ENCODE results near the gene CELF3.

CELF3 gene

DNA sequence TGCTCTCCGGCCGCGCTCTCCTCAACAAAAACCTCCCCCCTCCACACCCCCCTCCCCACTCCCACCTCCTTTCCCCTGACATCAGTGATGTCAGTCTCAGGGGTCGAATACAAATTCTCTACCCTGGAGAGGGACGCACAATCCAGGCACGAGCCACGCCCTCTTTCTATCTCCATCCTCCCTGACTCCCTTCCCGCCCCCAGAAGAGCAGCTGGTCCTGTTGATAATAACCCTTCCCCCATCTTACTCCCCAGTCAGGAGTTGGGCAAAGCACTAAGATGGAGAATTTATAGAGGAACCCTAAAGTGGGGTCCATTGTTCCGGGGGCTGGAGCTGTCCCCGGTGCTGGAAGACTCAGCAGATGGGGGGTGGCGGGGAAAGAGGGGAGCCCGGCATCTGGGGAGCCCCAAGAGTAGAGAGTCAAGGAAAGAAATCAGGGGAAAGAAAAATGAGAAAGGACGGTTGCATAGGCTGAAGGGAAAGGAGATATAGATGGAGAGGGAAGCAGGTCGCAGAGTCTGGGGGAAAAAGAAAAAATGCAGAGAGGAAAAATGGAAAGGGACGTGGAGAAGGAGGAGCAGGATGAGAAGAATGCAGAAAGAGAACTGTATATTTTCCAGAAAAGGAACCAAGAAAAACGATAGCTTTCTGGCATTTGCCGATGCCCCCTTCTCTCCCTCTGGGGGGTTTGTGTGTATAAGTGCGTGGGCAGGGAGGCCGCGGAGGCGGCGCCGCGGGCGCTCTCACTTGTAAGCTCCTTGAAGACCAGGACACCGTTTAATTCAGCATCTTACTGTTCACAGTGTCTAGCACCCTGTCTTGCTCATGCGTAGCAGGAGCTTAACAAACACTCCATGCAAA lies at the start of gene CELF3:
TSS of gene CELF3 (minus strand) at position 33 of the 861 bp plus-strand sequence. CDS start 783 bp downstream, outside the sequence.
- TF ChIP-seq CTCF (IDR thresholded peaks at IDR 0.05; ENCODE audit: low read depth, low read length, missing control alignments), result no peak
- H3K4me3 ChIP-seq (replicated peaks; ENCODE audit: low read depth, low read length), result no peak within 1 kb of the TSS
- DNase-seq (ENCODE audit: extremely low read depth, low read depth), result no peak

GRCh38 chr1:151763990-151764389 lies 47.4 kb upstream of the CELF3 start:
- H3K4me3 ChIP-seq (replicated peaks; ENCODE audit: low read depth, low read length), result peak overlapping the region; percentile 72
- TF ChIP-seq CTCF (IDR thresholded peaks at IDR 0.05; ENCODE audit: low read depth, low read length, missing control alignments), result no peak
- no peak for DNase-seq (ENCODE audit: extremely low read depth, low read depth)

DNA sequence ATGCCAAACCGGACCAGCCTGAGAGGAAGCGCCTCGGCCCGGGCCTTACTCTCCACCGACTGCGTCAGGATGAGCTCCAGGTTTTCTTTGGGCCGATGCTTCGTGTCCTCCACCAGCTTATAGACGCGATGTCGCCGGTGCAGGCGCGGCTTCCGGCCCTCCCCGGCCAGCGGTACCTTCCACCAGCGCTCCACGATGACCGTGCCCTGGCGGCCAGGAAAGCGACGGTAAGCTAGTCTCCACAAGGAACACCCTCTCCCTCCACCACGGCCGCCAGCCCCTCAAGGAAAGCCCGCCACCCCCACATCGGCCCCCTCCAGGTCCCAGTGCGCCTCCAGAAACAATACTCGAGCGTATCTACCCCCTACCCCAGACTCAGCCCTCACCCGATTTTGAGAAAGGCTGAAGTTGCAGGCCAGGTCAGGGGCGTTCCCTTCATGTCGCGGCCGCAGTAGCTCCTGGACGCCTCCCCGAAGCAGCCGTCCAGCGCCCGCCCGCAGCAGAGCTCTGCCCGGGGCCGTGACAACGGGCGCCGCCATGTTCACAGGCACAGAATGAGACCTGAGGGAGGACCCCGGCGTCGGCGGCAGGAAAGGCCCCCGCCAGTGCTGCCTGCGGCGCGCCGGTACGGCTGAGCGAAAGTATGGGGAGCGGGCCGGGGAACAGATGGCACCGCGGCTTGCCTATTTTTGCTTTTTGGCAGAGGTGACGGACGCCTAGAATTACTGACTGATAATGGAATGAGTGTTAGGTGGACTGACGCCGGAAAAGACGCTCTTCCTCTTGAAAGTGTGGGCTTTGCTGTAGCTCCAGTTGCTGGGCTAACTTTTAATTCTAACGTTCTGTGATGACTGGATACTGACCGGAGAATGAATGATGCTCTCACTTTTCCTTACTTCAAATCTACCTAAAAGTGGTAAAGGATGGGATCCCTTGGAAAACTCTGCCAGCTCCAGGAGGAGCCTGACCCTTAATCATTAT lies 46.6 kb upstream of the CELF3 start, which contains the start of gene MRPL9:
TSS of gene MRPL9 (minus strand) at position 556 of the 981 bp plus-strand sequence. CDS start at position 539, 17 bp downstream.
- TF ChIP-seq CTCF (IDR thresholded peaks at IDR 0.05; ENCODE audit: low read depth, low read length, missing control alignments), result no peak
- DNase-seq (ENCODE audit: extremely low read depth, low read depth), result peak; percentile 29
- peak within 1 kb of the TSS; percentile 72 for H3K4me3 ChIP-seq (replicated peaks; ENCODE audit: low read depth, low read length)

GRCh38 chr1:151760597-151761385 lies 44.2 kb upstream of the CELF3 start:
- no peak for TF ChIP-seq CTCF (IDR thresholded peaks at IDR 0.05; ENCODE audit: low read depth, low read length, missing control alignments)
- no peak for DNase-seq (ENCODE audit: extremely low read depth, low read depth)
- H3K4me3 ChIP-seq (replicated peaks; ENCODE audit: low read depth, low read length), result no peak overlapping the region

GRCh38 chr1:151759241-151759640 lies 42.6 kb upstream of the CELF3 start:
- no peak for TF ChIP-seq CTCF (IDR thresholded peaks at IDR 0.05; ENCODE audit: low read depth, low read length, missing control alignments)
- H3K4me3 ChIP-seq (replicated peaks; ENCODE audit: low read depth, low read length), result no peak overlapping the region
- no peak for DNase-seq (ENCODE audit: extremely low read depth, low read depth)

DNA sequence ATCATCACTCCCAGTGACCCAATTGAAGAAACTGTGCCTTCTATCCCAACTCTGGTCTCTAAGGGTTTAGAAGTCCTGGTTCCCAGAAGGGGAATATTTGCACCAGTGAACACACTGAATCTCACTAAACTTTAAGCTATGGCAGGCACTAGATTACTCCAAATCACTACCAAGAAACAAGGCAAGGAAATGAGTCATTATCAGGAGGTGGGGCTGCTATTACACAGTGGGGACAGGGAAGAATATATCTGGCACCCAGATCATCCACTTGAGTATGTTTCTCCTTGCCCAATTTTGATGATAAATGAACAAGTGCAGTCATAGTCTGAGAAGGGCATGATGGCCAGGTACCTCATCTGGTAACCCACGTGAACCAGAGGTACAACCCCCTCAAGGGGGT lies 39.7 kb upstream of the CELF3 start:
- no peak for TF ChIP-seq CTCF (IDR thresholded peaks at IDR 0.05; ENCODE audit: low read depth, low read length, missing control alignments)
- no peak for DNase-seq (ENCODE audit: extremely low read depth, low read depth)
- H3K4me3 ChIP-seq (replicated peaks; ENCODE audit: low read depth, low read length), result no peak overlapping the region

Data from HFF-Myc (cell line).